ENCODE measurements around the gene TMEM254.
"Not testable (repeated sequence)": the region's sequence is repeated elsewhere in the genome, so short reads cannot be mapped to it uniquely, and the experiment has no call there.

TMEM254 gene

GRCh38 chr10:80078448-80079311, at the start of gene TMEM254:
TSS of gene TMEM254 (plus strand) at chr10:80078665. CDS start at chr10:80078700, 35 bp downstream.
- DNase-seq = peak; percentile 70

- DNase-seq = not testable (repeated sequence)
These were observed 49.3 kb upstream of the TMEM254 start for GRCh38 chr10:80029205-80029604.

GRCh38 chr10:80029865-80030264, 48.6 kb upstream of the TMEM254 start:
- not testable (repeated sequence) for DNase-seq

- DNase-seq = no peak
These were observed 46.0 kb upstream of the TMEM254 start for GRCh38 chr10:80032503-80032902.

- DNase-seq = not testable (repeated sequence)
These were observed 43.7 kb upstream of the TMEM254 start for GRCh38 chr10:80034766-80035165.

- not testable (repeated sequence) for DNase-seq
These were observed 43.0 kb upstream of the TMEM254 start for GRCh38 chr10:80035430-80035829.

- DNase-seq = not testable (repeated sequence)
These were observed 41.5 kb upstream of the TMEM254 start for GRCh38 chr10:80036921-80037500.

- DNase-seq = not testable (repeated sequence)
These were observed 40.2 kb upstream of the TMEM254 start for GRCh38 chr10:80038226-80038625.

- DNase-seq = no peak
These were observed 37.3 kb upstream of the TMEM254 start for GRCh38 chr10:80041162-80041561.

GRCh38 chr10:80044935-80045334, 33.5 kb upstream of the TMEM254 start:
- DNase-seq = not testable (repeated sequence)

GRCh38 chr10:80046629-80047441, 31.6 kb upstream of the TMEM254 start:
- peak; percentile 54 for DNase-seq

- no peak for DNase-seq
These were observed 27.7 kb upstream of the TMEM254 start for GRCh38 chr10:80050752-80051151.

GRCh38 chr10:80051993-80052392, 26.5 kb upstream of the TMEM254 start:
- no peak for DNase-seq

- DNase-seq = no peak
These were observed 22.7 kb upstream of the TMEM254 start for GRCh38 chr10:80055760-80056159.

GRCh38 chr10:80057171-80057570, 21.3 kb upstream of the TMEM254 start:
- DNase-seq = no peak

GRCh38 chr10:80064120-80064886, 14.2 kb upstream of the TMEM254 start:
- no peak for DNase-seq

GRCh38 chr10:80066809-80067208, 11.7 kb upstream of the TMEM254 start:
- no peak for DNase-seq

- DNase-seq = not testable (repeated sequence)
These were observed 10.6 kb upstream of the TMEM254 start for GRCh38 chr10:80067821-80068220.

GRCh38 chr10:80068270-80068669, 10.2 kb upstream of the TMEM254 start:
- no peak for DNase-seq

- no peak for DNase-seq
These were observed 8.4 kb upstream of the TMEM254 start for GRCh38 chr10:80070057-80070456.

GRCh38 chr10:80072584-80072983, 5.9 kb upstream of the TMEM254 start:
- DNase-seq = no peak

GRCh38 chr10:80075781-80076180, 2.7 kb upstream of the TMEM254 start:
- DNase-seq = no peak

Data from amniotic stem cell (primary cell).